ENCODE data around the gene RPS6KA2.

The RPS6KA2 gene

GRCh38 chr6:166462461-166463135, 164.5 kb downstream of the RPS6KA2 start:
- H3K4me3 ChIP-seq (ENCODE audit: control insufficient read depth, low read depth, low read length): no peak overlapping the region
- DNase-seq (ENCODE audit: low read depth): no peak
- no peak for TF ChIP-seq CTCF (conservative IDR thresholded peaks at IDR 0.05; ENCODE audit: control insufficient read depth, insufficient read depth, low read depth, low read length)

GRCh38 chr6:166461821-166462460, 165.1 kb downstream of the RPS6KA2 start:
- no peak for DNase-seq (ENCODE audit: low read depth)
- H3K4me3 ChIP-seq (ENCODE audit: control insufficient read depth, low read depth, low read length): no peak overlapping the region
- no peak for TF ChIP-seq CTCF (conservative IDR thresholded peaks at IDR 0.05; ENCODE audit: control insufficient read depth, insufficient read depth, low read depth, low read length)

GRCh38 chr6:166460473-166461437, 166.3 kb downstream of the RPS6KA2 start:
- no peak for TF ChIP-seq CTCF (conservative IDR thresholded peaks at IDR 0.05; ENCODE audit: control insufficient read depth, insufficient read depth, low read depth, low read length)
- no peak for DNase-seq (ENCODE audit: low read depth)
- H3K4me3 ChIP-seq (ENCODE audit: control insufficient read depth, low read depth, low read length): no peak overlapping the region

GRCh38 chr6:166459906-166460305, 167.1 kb downstream of the RPS6KA2 start:
- no peak for DNase-seq (ENCODE audit: low read depth)
- H3K4me3 ChIP-seq (ENCODE audit: control insufficient read depth, low read depth, low read length): no peak overlapping the region
- no peak for TF ChIP-seq CTCF (conservative IDR thresholded peaks at IDR 0.05; ENCODE audit: control insufficient read depth, insufficient read depth, low read depth, low read length)

GRCh38 chr6:166459272-166459671, 167.8 kb downstream of the RPS6KA2 start:
- no peak overlapping the region for H3K4me3 ChIP-seq (ENCODE audit: control insufficient read depth, low read depth, low read length)
- TF ChIP-seq CTCF (conservative IDR thresholded peaks at IDR 0.05; ENCODE audit: control insufficient read depth, insufficient read depth, low read depth, low read length): no peak
- no peak for DNase-seq (ENCODE audit: low read depth)

- H3K4me3 ChIP-seq (ENCODE audit: control insufficient read depth, low read depth, low read length): no peak overlapping the region
- peak; percentile 18 for DNase-seq (ENCODE audit: low read depth)
- peak; percentile 16 for TF ChIP-seq CTCF (conservative IDR thresholded peaks at IDR 0.05; ENCODE audit: control insufficient read depth, insufficient read depth, low read depth, low read length)
These were observed 170.5 kb downstream of the RPS6KA2 start for GRCh38 chr6:166456395-166457156.

All from fibroblast of mammary gland (primary cell).